GM12878 (cell line): Measurements from ENCODE around the gene ACSF3. TPM values are rescaled to one million over a fixed set of nuclear protein-coding genes. Genes with fewer than 3 reads are reported as not detected.

Experiments used
- ATAC-seq: fragments of 200-7000 bp; cut with Tn5 transposase; 3 replicates; pipeline ENCODE4 v1.9.1; 2020; ENCODE audit warnings: mild to moderate bottlenecking, moderate library complexity
- BruUV-seq: library from RNA; stranded (reverse); fragments of 400-500 nt; replicated peaks from 2 replicates; lab custom pipeline; 2021; lab: Mats Ljungman, UMichigan
- CTCF ChIA-PET: fragments of 300-600 bp; sonication (Branson Sonifier 250); formaldehyde crosslinking; extraction: SDS; loops from one replicate; lab custom pipeline; 2021; ENCODE audit warnings: inconsistent platforms; lab: Yijun Ruan, JAX
- POLR2A ChIA-PET: fragments of 350-600 bp; formaldehyde crosslinking; extraction: SDS; loops from one replicate; lab custom pipeline; 2021; ENCODE audit warnings: inconsistent platforms; lab: Charles Lee
- RAD21 ChIA-PET: fragments of 300-600 bp; sonication (Branson Sonifier 250); formaldehyde crosslinking; loops from one replicate; lab custom pipeline; 2023; ENCODE audit warnings: antibody characterized with exemption; ENCODE audit not compliant: unreplicated experiment; lab: Charles Lee
- SMC1A ChIA-PET: fragments of 300-600 bp; sonication (Branson Sonifier 250); formaldehyde crosslinking; loops from one replicate; lab custom pipeline; 2023; ENCODE audit not compliant: unreplicated experiment, uncharacterized antibody; lab: Charles Lee
- DNase-seq: peaks from one replicate; pipeline ENCODE4 v3.0.0-alpha.2; 2011; ENCODE audit warnings: low read depth, low spot score
- FAIRE-seq: peaks from 3 replicates; lab custom pipeline; 2011; peaks lifted over from hg19 to GRCh38; lab: Jason Lieb, UNC
- H2AFZ ChIP-seq: 2 replicates; pipeline ENCODE4 v1.6.0; 2011; ENCODE audit warnings: low read depth, low read length, control low read depth; ENCODE audit not compliant: control insufficient read depth
- H3K27ac ChIP-seq: 2 replicates; pipeline ENCODE4 v1.5.1; 2011; ENCODE audit warnings: control low read depth; ENCODE audit not compliant: control insufficient read depth, insufficient read depth
- H3K27me3 ChIP-seq, 2 experiments: replicated peaks in 1 of 2; 2 replicates each; pipeline versions ENCODE4 v1.6.0 to v1.6.1; 2011; ENCODE audit warnings: low read length in 1 of 2; ENCODE audit not compliant: control insufficient read depth in 2 of 2, insufficient read depth in 2 of 2
- H3K36me3 ChIP-seq, 2 experiments: 2 replicates each; pipeline ENCODE4 v1.5.1; 2011; ENCODE audit warnings: low read length in 1 of 2; ENCODE audit not compliant: control insufficient read depth in 2 of 2, insufficient read depth in 2 of 2
- H3K4me1 ChIP-seq: 2 replicates; pipeline ENCODE4 v1.6.1; 2011; ENCODE audit warnings: mild to moderate bottlenecking, low read length, moderate library complexity, mixed read lengths; ENCODE audit not compliant: control insufficient read depth, insufficient read depth
- H3K4me2 ChIP-seq: 2 replicates; pipeline ENCODE4 v1.6.0; 2011; ENCODE audit warnings: control low read depth; ENCODE audit not compliant: control insufficient read depth, insufficient read depth
- H3K4me3 ChIP-seq: fragments of 200-600 bp; sonication (generic); 2 replicates; pipeline ENCODE4 v1.5.1; 2016
- H3K79me2 ChIP-seq: 2 replicates; pipeline ENCODE4 v1.6.0; 2011; ENCODE audit warnings: low read length; ENCODE audit not compliant: control insufficient read depth, insufficient read depth
- H3K9ac ChIP-seq: 2 replicates; pipeline ENCODE4 v1.8.0; 2011; ENCODE audit warnings: low read length, control low read depth, mixed read lengths; ENCODE audit not compliant: control insufficient read depth, insufficient read depth
- H3K9me3 ChIP-seq: replicated peaks from 3 replicates; pipeline ENCODE4 v1.5.1; 2011; ENCODE audit warnings: mild to moderate bottlenecking, low read length; ENCODE audit not compliant: control insufficient read depth, insufficient read depth
- H4K20me1 ChIP-seq: 2 replicates; pipeline ENCODE4 v1.6.0; 2011; ENCODE audit not compliant: control insufficient read depth, insufficient read depth
- LARP7 ChIP-seq: fragments of 450-650 bp; IDR thresholded peaks from 2 replicates; pipeline ENCODE4 v1.6.1; 2017; ENCODE audit warnings: mild to moderate bottlenecking
- MYC ChIP-seq: IDR thresholded peaks from 2 replicates; pipeline ENCODE4 v1.6.1; 2011; ENCODE audit warnings: mild to moderate bottlenecking, low read length, moderate library complexity, inconsistent platforms; ENCODE audit not compliant: insufficient read depth, insufficient replicate concordance, insufficient read length, severe bottlenecking
- NFYA ChIP-seq: IDR thresholded peaks from 2 replicates; pipeline ENCODE4 v1.6.1; 2011; ENCODE audit warnings: low read depth, mild to moderate bottlenecking, low read length, improper control_type of control experiment, borderline replicate concordance
- NKRF ChIP-seq: fragments of 450-650 bp; conservative IDR thresholded peaks from 2 replicates; pipeline ENCODE4 v1.6.1; 2017; ENCODE audit warnings: mild to moderate bottlenecking, moderate library complexity
- POLR2AphosphoS5 ChIP-seq: IDR thresholded peaks from 2 replicates; pipeline ENCODE4 v1.6.1; 2011; ENCODE audit warnings: mild to moderate bottlenecking, low read length, inconsistent platforms
- POU2F2 ChIP-seq: IDR thresholded peaks from 3 replicates; pipeline ENCODE4 v1.6.1; 2011; ENCODE audit warnings: low read depth, mild to moderate bottlenecking, low read length, borderline replicate concordance
- SMARCA5 ChIP-seq: fragments of 450-650 bp; IDR thresholded peaks from 2 replicates; pipeline ENCODE4 v1.6.1; 2017; ENCODE audit warnings: mild to moderate bottlenecking
- TAF1 ChIP-seq: IDR thresholded peaks from 2 replicates; pipeline ENCODE4 v1.6.1; 2011; ENCODE audit warnings: mild to moderate bottlenecking, low read depth, low read length, borderline replicate concordance
- ZBTB33 ChIP-seq: fragments of 450-650 bp; IDR thresholded peaks from 2 replicates; pipeline ENCODE4 v1.6.1; 2017; ENCODE audit warnings: mild to moderate bottlenecking
- ZNF207 ChIP-seq: fragments of 450-650 bp; IDR thresholded peaks from 2 replicates; pipeline ENCODE4 v1.6.1; 2014; ENCODE audit warnings: antibody characterized with exemption, mild to moderate bottlenecking, borderline replicate concordance
- ZNF384 ChIP-seq: IDR thresholded peaks from 2 replicates; pipeline ENCODE4 v1.6.1; 2012; ENCODE audit warnings: low read depth, mild to moderate bottlenecking, low read length, improper control_type of control experiment, borderline replicate concordance
- ZNF592 ChIP-seq: fragments of 450-650 bp; IDR thresholded peaks from 2 replicates; pipeline ENCODE4 v1.6.1; 2017; ENCODE audit warnings: mild to moderate bottlenecking, moderate library complexity
- ZSCAN29 ChIP-seq: fragments of 450-650 bp; IDR thresholded peaks from 2 replicates; pipeline ENCODE4 v1.6.1; 2017; ENCODE audit warnings: mild to moderate bottlenecking, moderate library complexity
- WGBS: methylation state at CpG from one replicate; pipeline ENCODE4 v1.1.6; 2016; ENCODE audit warnings: low lambda C conversion rate; ENCODE audit not compliant: insufficient replicate concordance, insufficient coverage; ENCODE audit errors: missing lambda C conversion rate; 5-methylcytosine and 5-hydroxymethylcytosine counted together
- in situ Hi-C: fragments of 300-500 bp; cut with MboI; formaldehyde crosslinking; loops from 9 replicates; pipeline ENCODE4 v1.14.3; 2018; ENCODE audit warnings: mixed read lengths
- intact Hi-C: fragments of 100-400 bp; cut with micrococcal nuclease; formaldehyde crosslinking; loops from one replicate; pipeline ENCODE4 v1.14.2; 2022; ENCODE audit not compliant: unreplicated experiment
- polyA plus RNA-seq, 11 experiments: library from polyadenylated mRNA; depleted of rRNA in 4 of 11; unstranded in 6 of 11; stranded (reverse) in 5 of 11; fragments of >200 nt; fragmentation: Nextera tagmentation in 4 of 11; fragmentation: Illumina TruSeq in 1 of 11; extraction: Ambion mirVana in 4 of 11; extraction: Trizol in 1 of 11; gene quantifications; 1 replicate in 1 of 11; 2 replicates in 10 of 11; pipeline versions ENCODE4 v1.2.1 to v1.2.3, GENCODE V29; 2011 to 2016; ENCODE audit warnings: inconsistent platforms in 2 of 11, missing spikeins in 2 of 11, low read depth in 1 of 11
- total RNA-seq, 4 experiments: library from RNA; depleted of rRNA in 3 of 4; stranded (reverse); fragments of >200 nt in 3 of 4; fragmentation: Illumina TruSeq in 1 of 4; extraction: Trizol in 1 of 4; gene quantifications; 2 replicates each; pipeline versions ENCODE4 v1.2.1 to v1.2.3, GENCODE V29; 2013 to 2021

ACSF3 gene
- total and polyA plus RNA-seq, 10 of the 15 experiments (the other 5 are each of a cell fraction or from before 2014, with no cell fraction given) = 1.0 to 44.4 (median 25.8) TPM

GRCh38 chr16:89164436-89164835, 70.8 kb downstream of the ACSF3 start:
- H3K4me3 ChIP-seq = no peak overlapping the region
- H3K27me3 ChIP-seq = no peaks in the 10 kb centered on the region; a peak in 2 of 4 replicates
- H2AFZ ChIP-seq = no peak overlapping the region
- RAD21 ChIA-PET = no interaction called here
- H4K20me1 ChIP-seq = no peaks in the 10 kb centered on the region
- intact Hi-C loops (no loop called here), in situ Hi-C loops (no loop called here)
- DNase-seq (no peak), ATAC-seq (no peak), FAIRE-seq (no peak)
- H3K4me1 ChIP-seq = peaks cover 5% of the 10 kb centered on the region; the same call in 1 of the 2 replicates
- CTCF ChIA-PET = interaction anchor here (0.8 to 1.4 kb wide), 3 partner anchors 222 to 427 kb away, joined by 4 read pairs; no protein-coding TSS in a partner anchor
- H3K36me3 ChIP-seq = no peaks in the 10 kb centered on the region
- no peak overlapping the region for H3K4me2 ChIP-seq
- H3K27ac ChIP-seq = no peak overlapping the region
- TF ChIP-seq SMARCA5 (no peak), MYC (no peak), POLR2AphosphoS5 (no peak), TAF1 (no peak), ZSCAN29 (no peak), NKRF (no peak), ZNF592 (no peak), LARP7 (no peak), NFYA (no peak), POU2F2 (no peak), ZNF207 (no peak), ZBTB33 (no peak), ZNF384 (no peak)
- SMC1A ChIA-PET = interaction anchor here (1.2 kb wide), 1 partner anchor 349 kb away, joined by 3 read pairs; no protein-coding TSS in a partner anchor
- no TSS peak for BruUV-seq
- no peak overlapping the region for H3K9ac ChIP-seq
- POLR2A ChIA-PET = interaction anchor here (0.6 to 1.1 kb wide), 2 partner anchors 195 to 307 kb away, joined by 3 to 5 read pairs; partner anchors contain the start of genes GALNS and TRAPPC2L
- 67% methylated on average over 15 of the region's 15 CpGs for WGBS
- no peaks in the 10 kb centered on the region for H3K79me2 ChIP-seq
- H3K9me3 ChIP-seq = no peaks in the 10 kb centered on the region; the same call in 2 of the 3 replicates
